GM21390 (cell line): ENCODE results near the gene BTK.
A peak's percentile ranks its signal among the peaks of the same experiment; 100 is the strongest.

Experiments
- ATAC-seq: cut with Tn5 transposase; IDR thresholded peaks from one replicate; pipeline ENCODE4 v1.9.1; 2021; ENCODE audit not compliant: unreplicated experiment

BTK gene

DNA sequence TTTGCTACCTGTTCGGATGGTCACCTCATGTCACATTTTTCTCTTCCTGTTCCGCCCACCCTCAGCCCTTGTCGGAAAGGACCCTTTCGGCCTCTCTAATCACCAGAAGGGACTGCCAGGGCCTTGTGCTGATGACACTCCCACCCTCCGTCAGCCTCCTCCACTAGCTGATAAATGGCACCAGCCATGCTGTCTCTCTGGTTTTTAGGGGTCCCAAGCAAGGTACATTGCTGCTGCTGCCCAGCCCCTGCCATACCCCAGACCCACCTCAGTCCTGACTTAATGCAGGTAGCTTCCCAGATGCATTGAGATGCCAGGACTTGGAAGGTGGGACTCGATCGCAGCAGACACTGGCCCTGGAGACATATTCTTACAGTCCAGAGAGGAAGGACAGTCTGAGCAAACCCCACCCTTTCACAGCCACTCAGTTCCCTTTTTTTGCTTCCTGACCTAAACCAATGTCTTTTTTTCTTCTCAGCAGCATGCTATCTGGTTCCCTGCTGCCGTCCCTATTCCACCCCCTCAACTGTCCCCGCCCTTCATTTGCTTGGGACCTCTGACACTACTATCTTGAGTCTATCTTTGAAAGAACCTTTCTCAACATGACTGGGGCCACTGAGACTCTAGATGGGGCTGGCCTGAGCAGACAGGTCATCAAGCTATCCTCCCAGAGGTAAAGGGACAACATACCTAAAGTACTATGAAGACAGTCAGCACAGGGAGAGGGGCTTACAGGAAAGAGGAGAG, at the start of gene BTK:
BTK (minus strand) TSS at position 397 of the 747 bp plus-strand sequence. CDS start 10,907 bp downstream, outside the sequence.
- ATAC-seq: peak; percentile 65

DNA sequence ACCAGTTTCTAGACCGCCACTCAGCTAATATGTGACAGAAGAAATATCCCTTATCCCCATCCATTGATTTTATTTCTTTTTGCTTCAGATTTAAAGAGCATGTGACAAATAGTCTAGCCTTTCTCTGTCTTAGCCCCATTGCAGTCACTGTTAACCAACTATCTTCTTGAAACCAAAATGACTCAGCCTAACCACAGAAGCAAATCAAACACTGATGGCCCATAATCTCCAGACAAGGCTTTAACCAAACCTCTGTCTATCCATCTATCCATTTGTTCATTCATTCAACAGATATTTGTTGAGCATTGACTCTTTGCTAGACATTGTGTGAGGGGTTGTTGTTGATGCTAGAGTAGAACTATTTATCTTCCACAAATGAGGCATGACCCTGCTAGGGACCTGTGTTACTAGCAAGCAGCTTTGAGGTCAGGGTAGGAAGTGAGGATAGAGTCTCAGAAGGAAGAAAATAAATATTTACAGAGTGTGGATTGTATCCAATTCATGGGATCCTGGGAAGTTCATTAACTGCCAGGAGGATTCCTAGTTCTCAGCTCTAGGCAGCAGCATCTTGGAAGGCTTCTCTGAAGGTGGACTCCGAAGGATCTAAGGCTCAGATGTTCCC, 44.6 kb upstream of the BTK start:
- ATAC-seq: peak; percentile 97

DNA sequence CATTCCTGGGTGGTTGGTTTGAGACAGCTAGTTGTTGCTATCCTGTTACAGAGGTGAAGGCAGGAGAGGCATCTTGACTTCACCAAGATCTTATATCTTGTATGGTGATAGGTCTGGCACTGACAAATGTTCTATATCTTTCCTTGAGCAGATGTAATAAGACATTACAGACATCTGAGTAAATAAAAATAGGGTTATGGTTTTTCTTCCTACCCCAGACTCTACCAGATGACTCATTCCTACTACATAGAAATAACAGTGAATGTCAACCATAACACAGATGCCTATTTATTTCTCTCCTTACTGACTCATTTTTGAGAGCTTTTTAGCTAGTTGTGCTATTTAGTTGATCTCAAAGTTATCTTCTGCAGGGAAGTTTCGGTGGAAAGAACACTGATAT, 43.9 kb upstream of the BTK start:
- peak; percentile 57 for ATAC-seq

DNA sequence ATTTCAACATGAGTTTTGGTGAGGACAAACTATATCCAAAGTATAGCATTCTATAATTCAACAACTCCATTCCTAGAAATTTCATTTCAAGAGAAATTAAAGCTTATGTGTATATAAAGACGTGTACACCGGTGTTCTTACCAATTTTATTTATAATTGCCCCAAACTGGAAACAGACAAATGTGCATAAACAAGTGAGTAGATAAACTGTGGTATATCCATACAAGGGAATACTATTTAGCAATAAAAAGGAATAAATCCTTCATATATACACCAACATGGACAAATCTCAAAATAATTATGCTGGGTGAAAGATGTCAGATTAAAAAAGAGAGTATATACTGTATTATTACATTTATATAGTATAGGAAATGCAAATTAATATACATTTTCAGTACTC, 42.0 kb upstream of the BTK start:
- ATAC-seq: no peak

DNA sequence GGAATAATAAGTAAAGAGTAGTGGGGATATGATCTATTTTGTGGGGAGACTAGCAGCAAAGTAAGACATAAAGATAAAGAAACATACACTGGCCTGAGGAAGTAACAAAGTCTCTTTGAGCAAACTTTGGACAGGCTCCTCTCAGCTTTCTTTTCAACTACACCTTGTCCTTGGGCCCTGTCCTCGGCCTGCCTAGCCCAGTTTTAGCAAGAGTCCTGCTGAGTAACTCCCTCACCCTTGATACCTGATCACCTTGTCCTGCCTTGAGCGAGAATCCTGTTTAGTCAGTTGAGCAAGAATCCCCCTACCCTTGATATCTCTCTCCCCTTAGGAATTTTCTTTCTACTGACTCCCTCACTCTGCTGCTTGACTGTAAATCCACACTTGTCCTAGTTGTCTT, 33.5 kb upstream of the BTK start:
- ATAC-seq: no peak

DNA sequence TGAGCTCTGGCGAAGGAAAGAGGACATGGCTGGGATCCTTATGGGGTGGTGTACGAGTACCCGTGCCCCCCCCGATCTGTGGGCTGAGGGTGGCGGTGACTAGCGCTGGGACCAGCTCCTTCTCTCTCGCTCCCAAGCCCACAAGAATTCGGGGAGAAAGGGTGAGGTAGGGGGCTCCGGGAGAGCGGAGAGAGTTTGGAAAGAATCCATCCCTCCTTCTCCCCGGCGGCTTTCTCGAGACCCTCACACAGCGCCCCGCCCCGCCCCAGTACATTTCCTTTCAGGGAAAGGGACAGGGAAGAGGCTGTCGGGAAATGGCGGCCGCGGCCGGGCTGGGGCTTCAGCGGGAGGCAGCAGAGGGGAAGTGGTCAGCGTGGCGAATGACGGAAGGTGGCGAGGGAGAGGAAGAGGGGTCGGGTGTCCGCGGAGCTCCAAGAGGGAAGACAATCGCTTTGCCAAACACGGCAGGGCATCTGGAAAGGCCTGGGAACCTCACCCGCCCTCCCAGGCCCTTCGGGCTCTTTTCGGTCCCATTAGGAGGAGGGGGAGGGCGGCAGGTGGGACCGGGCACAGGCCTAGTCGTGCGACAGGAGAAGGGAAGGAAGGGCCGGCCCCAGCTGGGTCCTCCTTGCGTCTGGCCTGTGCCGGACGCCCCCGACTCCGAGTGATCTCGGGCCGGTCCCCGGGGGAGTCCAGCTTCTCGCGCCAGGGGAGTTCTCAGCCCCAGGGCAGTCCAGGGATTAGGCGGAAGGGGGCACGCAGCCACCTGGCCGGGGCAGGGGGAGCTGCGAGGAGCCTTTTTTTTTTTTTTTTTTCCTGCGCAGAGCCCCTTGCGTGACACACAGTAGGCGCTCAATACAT, 32.2 kb upstream of the BTK start:
- ATAC-seq: peak; percentile 40

DNA sequence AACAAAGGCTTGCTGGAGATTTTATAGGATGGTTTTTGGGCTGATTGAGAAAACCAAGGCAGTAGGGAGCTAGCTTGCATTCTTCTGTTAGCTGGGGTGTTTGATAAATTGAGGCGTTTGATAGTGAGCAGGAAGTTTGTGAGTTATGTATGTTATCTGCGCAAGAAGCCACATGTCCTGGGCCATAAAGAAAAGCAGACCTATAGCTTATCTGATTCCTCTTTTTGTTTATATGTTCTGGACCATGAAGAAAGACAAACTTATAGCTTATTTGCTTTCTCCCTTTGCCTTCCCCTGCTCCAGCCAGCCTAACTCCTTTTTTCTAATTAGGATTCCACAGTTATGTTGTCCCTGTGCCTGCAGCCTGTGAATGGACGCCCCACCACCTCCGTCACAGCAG, 31.2 kb upstream of the BTK start:
- ATAC-seq: no peak

DNA sequence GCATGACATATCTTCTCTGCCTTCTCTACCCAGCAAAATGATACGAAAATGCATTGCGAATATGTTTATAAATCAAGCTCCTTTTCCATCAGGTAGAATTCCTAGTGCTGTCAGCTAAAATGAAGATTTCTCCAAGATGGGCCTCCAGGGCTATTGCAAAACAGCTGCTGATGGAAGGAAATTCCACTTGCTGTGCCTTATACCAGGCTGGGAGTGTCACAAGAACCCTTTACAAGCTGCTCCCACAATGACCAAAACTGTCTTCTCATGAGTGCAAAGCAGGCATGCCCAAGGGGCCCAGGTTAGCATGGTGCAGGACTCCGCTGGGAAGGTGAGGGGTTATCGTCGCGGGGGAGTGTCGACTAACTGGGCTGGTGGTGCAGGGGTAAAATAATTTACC, 30.7 kb upstream of the BTK start:
- no peak for ATAC-seq

DNA sequence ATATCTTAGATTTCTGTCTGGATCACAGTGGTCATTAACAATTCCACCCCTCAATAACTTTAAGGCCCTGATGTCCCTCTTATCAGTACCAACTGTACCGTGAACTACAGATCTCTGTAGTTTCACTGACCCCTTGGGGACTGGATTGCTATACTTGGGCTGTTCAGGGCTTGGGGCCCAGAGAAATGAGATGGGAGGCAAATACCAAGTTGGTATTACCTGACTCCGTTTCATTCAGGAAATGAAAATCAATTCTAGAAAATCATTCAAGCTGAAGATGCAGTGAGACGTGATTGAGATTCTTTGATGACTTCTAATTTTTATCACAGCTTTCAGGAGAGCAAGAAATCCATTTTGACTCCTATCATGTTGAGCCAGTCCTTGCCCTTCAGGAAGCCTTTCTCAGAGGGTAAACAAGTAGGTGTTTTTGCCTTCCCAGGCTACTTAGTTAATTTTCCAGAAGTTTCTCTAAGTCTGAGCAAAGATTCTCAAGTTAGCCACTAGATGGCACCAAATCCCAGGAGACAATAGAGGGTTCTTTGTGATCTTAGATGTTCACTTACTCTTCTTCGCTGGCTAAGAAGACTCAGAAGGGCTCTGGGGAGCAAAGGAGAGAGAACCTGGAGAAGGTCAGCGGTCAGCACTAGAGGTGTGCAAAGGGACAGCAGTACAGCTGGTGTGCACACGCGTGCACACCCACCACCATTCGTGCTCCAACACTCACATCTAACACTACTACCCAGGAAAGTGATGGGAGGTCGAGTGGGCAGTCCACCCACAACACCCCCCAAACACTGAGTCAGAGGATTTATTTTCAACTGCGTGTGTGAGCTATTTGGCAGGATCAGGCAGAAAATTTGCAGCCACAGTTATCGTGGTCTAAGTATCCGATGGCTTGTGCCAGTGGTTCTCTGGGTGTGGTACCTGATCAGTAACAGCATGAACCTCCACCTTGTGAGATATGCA, 29.5 kb upstream of the BTK start:
- peak; percentile 58 for ATAC-seq

GRCh38 chrX:101411984-101412383, 26.0 kb upstream of the BTK start:
- no peak for ATAC-seq

DNA sequence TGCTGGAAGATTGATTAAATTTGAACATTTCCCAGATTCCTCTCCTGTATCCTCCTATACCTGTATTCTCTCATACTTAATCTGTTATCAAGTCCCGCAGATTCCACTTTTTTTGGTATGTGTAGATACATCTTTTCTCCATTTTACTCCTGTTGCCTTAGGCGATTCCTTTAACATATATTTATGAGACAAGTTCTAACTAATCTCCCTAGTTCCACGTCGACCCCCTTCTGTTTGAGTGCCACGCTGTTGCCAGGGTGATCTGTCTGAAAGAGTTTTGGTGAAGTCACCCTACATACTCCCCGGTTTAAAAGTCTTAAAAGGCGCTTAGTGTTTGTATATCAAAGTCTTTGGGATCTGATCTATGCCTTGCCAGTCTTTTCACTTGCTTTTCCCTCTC, 24.5 kb upstream of the BTK start:
- no peak for ATAC-seq

DNA sequence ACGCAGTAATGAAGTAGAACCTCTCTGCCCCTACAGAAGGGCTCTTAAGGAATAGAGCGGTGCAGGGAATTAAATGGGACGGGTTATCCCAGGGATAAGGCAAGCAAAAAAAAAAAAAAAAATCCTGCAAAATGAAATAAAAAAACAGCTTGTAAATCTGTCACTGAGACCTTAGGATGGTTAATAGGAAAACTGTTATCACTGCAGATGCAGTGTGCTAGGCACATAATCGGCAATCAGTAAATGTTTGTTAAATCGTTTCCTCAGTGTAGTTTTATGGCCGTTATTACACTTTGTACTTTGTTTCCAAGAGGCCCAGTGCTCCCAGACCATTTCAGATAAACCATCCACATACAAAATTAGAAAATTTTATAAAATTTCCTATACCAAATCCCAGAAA, 23.1 kb upstream of the BTK start:
- ATAC-seq: no peak

DNA sequence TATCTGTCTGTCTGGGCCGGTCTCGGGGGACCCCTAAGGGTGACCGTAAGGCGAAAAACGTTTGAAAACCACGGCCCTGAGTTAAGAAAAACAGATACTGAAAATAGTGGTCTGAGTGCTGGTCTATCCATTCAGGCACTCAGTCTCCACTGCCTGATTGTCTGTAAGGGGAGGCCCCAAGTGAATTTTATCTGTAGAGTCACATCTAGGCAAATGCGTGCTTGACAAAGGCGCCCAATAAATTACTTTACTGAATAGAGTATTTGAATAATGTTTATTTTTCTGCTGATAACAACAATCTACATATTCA, 22.5 kb upstream of the BTK start:
- no peak for ATAC-seq

GRCh38 chrX:101407748-101408531, 21.9 kb upstream of the BTK start, which contains the start of the genes GLA and HNRNPH2:
TSS of gene GLA (minus strand) at chrX:101407925. CDS start at chrX:101407903, 22 bp downstream.
TSS of gene HNRNPH2 (plus strand) at chrX:101408222. CDS start at chrX:101411989, 3,767 bp downstream.
- peak; percentile 88 for ATAC-seq

GRCh38 chrX:101407167-101407747, 21.3 kb upstream of the BTK start:
- no peak for ATAC-seq

GRCh38 chrX:101399825-101400224, 13.8 kb upstream of the BTK start:
- ATAC-seq: no peak

GRCh38 chrX:101398694-101399093, 12.7 kb upstream of the BTK start:
- no peak for ATAC-seq

DNA sequence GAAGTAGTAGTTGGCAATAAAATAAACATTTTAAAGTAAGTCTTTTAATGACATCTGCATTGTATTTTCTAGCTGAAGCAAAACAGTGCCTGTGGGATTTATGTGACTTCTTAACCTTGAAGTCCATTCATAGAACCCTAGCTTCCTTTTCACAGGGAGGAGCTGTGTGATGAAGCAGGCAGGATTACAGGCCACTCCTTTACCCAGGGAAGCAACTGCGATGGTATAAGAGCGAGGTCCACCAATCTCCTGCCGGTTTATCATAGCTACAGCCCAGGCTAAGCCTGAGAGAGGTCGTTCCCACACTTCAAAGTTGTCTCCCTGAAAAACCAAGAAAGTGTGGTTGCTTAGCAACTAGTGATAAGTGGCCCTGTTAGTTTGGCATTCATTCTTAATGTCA, 11.8 kb upstream of the BTK start:
- no peak for ATAC-seq

- no peak for ATAC-seq
Observed at GRCh38 chrX:101395789-101396188, 9.8 kb upstream of the BTK start.
